Measurements from ENCODE around the gene BCAT1.
"Not testable (repeated sequence)": the region's sequence is repeated elsewhere in the genome, so short reads cannot be mapped to it uniquely, and the experiment has no call there.

BCAT1 gene

GRCh38 chr12:24911271-24911791 is 37.6 kb downstream of the BCAT1 start:
- Histone ChIP-seq H3K4me1 (no peaks in the 10 kb centered on the region), H3K4me3 (no peak overlapping the region), H3K9me3 (no peaks in the 10 kb centered on the region), H3K27ac (no peak overlapping the region), H3K27me3 (no peaks in the 10 kb centered on the region), H3K36me3 (no peaks in the 10 kb centered on the region)
- no peak for TF ChIP-seq CTCF (IDR thresholded peaks at IDR 0.05)
- no peak for DNase-seq
- intact Hi-C loops (cut with DNase I; ENCODE audit: low total_unique reads): no loop called here

- intact Hi-C loops (cut with DNase I; ENCODE audit: low total_unique reads); H3K9me3 ChIP-seq; H3K36me3 ChIP-seq; H3K27me3 ChIP-seq; H3K27ac ChIP-seq; H3K4me1 ChIP-seq; DNase-seq; H3K4me3 ChIP-seq: not testable (repeated sequence)
Measured at GRCh38 chr12:24910192-24910591, 38.7 kb downstream of the BCAT1 start.

GRCh38 chr12:24909667-24910066 is 39.2 kb downstream of the BCAT1 start:
- Histone ChIP-seq H3K4me1 (no peaks in the 10 kb centered on the region), H3K27ac (no peak overlapping the region), H3K36me3 (no peaks in the 10 kb centered on the region), H3K27me3 (no peaks in the 10 kb centered on the region), H3K9me3 (no peaks in the 10 kb centered on the region), H3K4me3 (no peak overlapping the region)
- peak; percentile 78 to 80 for DNase-seq
- intact Hi-C loops (cut with DNase I; ENCODE audit: low total_unique reads): no loop called here
- no peak for TF ChIP-seq CTCF (IDR thresholded peaks at IDR 0.05)

- DNase-seq: no peak
- intact Hi-C loops (cut with DNase I; ENCODE audit: low total_unique reads): no loop called here
- Histone ChIP-seq H3K4me3 (no peak overlapping the region), H3K4me1 (peaks cover 0 to 13% (median 5%) of the 10 kb centered on the region in 4 donors), H3K36me3 (no peaks in the 10 kb centered on the region), H3K27ac (no peak overlapping the region), H3K27me3 (peaks cover 0 to 13% of the 10 kb centered on the region in 2 donors), H3K9me3 (no peaks in the 10 kb centered on the region)
- TF ChIP-seq CTCF (IDR thresholded peaks at IDR 0.05): no peak
Measured at GRCh38 chr12:24907464-24907863, 41.4 kb downstream of the BCAT1 start.

GRCh38 chr12:24906141-24906540 is 42.8 kb downstream of the BCAT1 start:
- Histone ChIP-seq H3K4me1 (peaks cover 0 to 22% (median 7%) of the 10 kb centered on the region in 4 donors), H3K36me3 (no peaks in the 10 kb centered on the region), H3K27me3 (peaks cover 0 to 20% of the 10 kb centered on the region in 2 donors), H3K4me3 (no peak overlapping the region), H3K9me3 (no peaks in the 10 kb centered on the region), H3K27ac (no peak overlapping the region)
- TF ChIP-seq CTCF (IDR thresholded peaks at IDR 0.05): no peak
- DNase-seq: no peak
- intact Hi-C loops (cut with DNase I; ENCODE audit: low total_unique reads): no loop called here

GRCh38 chr12:24905431-24905830 is 43.5 kb downstream of the BCAT1 start:
- intact Hi-C loops (cut with DNase I; ENCODE audit: low total_unique reads): no loop called here
- Histone ChIP-seq H3K4me1 (peaks cover 0 to 22% (median 7%) of the 10 kb centered on the region in 4 donors), H3K27me3 (peaks cover 0 to 20% of the 10 kb centered on the region in 2 donors), H3K9me3 (no peaks in the 10 kb centered on the region), H3K36me3 (no peaks in the 10 kb centered on the region), H3K4me3 (no peak overlapping the region), H3K27ac (no peak overlapping the region)
- no peak for TF ChIP-seq CTCF (IDR thresholded peaks at IDR 0.05)
- DNase-seq: no peak
